Thymus (tissue), 11 donors: ENCODE data around the gene TNRC6B. TPM values are rescaled to one million over a fixed set of nuclear protein-coding genes. Genes with fewer than 3 reads are reported as not detected.

ENCODE experiments used
- DNase-seq, 9 donors: peaks; one replicate each; pipeline ENCODE4 v3.0.0-alpha.2; 2013; ENCODE audit warnings: low spot score in 9 of 9, low read depth in 6 of 9, missing footprints in 1 of 9
- H3K27ac ChIP-seq, 2 donors: one replicate each; pipeline ENCODE4 v1.5.1; 2013; ENCODE audit warnings: control low read depth in 1 of 2, low read depth in 1 of 2, low read length in 1 of 2, mild to moderate bottlenecking in 1 of 2, moderate library complexity in 1 of 2
- H3K27me3 ChIP-seq, 2 donors: one replicate each; pipeline ENCODE4 v1.5.1; 2013; ENCODE audit warnings: low read length in 1 of 2; ENCODE audit not compliant: control insufficient read depth in 2 of 2, insufficient read depth in 1 of 2
- H3K36me3 ChIP-seq, 2 donors: one replicate each; pipeline ENCODE4 v1.5.1; 2013; ENCODE audit warnings: low read length in 1 of 2, mild to moderate bottlenecking in 1 of 2, moderate library complexity in 1 of 2; ENCODE audit not compliant: control insufficient read depth in 2 of 2, insufficient read depth in 2 of 2
- H3K4me1 ChIP-seq, 2 donors: one replicate each; pipeline ENCODE4 v1.5.1; 2013; ENCODE audit warnings: low read length in 2 of 2; ENCODE audit not compliant: control insufficient read depth in 2 of 2, insufficient read depth in 2 of 2
- H3K4me3 ChIP-seq, 2 donors: one replicate each; pipeline ENCODE4 v1.5.1; 2013; ENCODE audit warnings: low read length in 2 of 2, control low read depth in 1 of 2, mild to moderate bottlenecking in 1 of 2
- H3K9me3 ChIP-seq, 2 donors: one replicate each; pipeline ENCODE4 v1.5.1; 2013; ENCODE audit warnings: low read length in 1 of 2, mild to moderate bottlenecking in 1 of 2; ENCODE audit not compliant: control insufficient read depth in 2 of 2, insufficient read depth in 1 of 2
- WGBS: extraction: QIAGEN DNeasy Blood & Tissue Kit; methylation state at CpG from one replicate; pipeline ENCODE4 v1.1.7; 2013; 5-methylcytosine and 5-hydroxymethylcytosine counted together
- polyA plus RNA-seq: library from polyadenylated mRNA; stranded (reverse); fragments of 200-250 nt; gene quantifications from one replicate; pipeline ENCODE4 v1.2.3, GENCODE V29; 2013
- total RNA-seq: library from RNA; stranded (reverse); fragments of 120-200 nt; gene quantifications from one replicate; pipeline ENCODE4 v1.2.4, GENCODE V29; 2013
- donor health status: healthy.

TNRC6B gene
- total and polyA plus RNA-seq, 2 donors, result 13.3 to 20.4 TPM

DNA sequence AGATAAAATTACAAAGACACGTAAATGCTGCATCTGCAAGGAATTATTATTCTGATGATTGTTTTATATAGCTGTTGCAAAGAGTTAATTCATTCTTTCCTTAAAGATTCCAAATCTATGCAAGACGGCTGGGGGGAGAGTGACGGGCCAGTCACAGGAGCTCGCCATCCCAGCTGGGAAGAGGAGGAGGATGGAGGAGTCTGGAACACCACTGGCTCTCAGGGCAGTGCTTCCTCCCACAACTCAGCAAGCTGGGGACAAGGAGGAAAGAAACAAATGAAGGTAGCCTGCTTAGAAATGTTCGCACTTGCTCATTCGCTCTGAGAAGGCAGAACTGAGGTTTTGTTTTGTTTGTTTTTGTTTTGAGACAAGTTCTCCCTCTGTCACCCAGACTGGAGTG lies 95.6 kb downstream of the TNRC6B start:
- peaks cover 23 to 81% of the 10 kb centered on the region in 2 donors for H3K36me3 ChIP-seq
- H3K27me3 ChIP-seq, result no peaks in the 10 kb centered on the region
- H3K4me3 ChIP-seq, result no peak overlapping the region
- H3K9me3 ChIP-seq, result no peaks in the 10 kb centered on the region
- no peak for DNase-seq
- no peak overlapping the region for H3K27ac ChIP-seq
- peaks cover 0 to 7% of the 10 kb centered on the region in 2 donors for H3K4me1 ChIP-seq
- WGBS, result 96% methylated on average over 6 of the region's 6 CpGs

- no peak for DNase-seq
- 92% methylated on average over 10 of the region's 10 CpGs for WGBS
- Histone ChIP-seq H3K4me1 (peaks cover 0 to 7% of the 10 kb centered on the region in 2 donors), H3K9me3 (no peaks in the 10 kb centered on the region), H3K36me3 (peaks cover 39 to 86% of the 10 kb centered on the region in 2 donors), H3K27ac (peak overlapping the region in 1 of 2 donors; percentile 73), H3K4me3 (no peak overlapping the region), H3K27me3 (no peaks in the 10 kb centered on the region)
These were observed 99.5 kb downstream of the TNRC6B start for GRCh38 chr22:40276996-40277823.

- no peak overlapping the region for H3K27ac ChIP-seq
- peaks cover 35 to 83% of the 10 kb centered on the region in 2 donors for H3K36me3 ChIP-seq
These were observed 101.3 kb downstream of the TNRC6B start for GRCh38 chr22:40279017-40279416.

DNA sequence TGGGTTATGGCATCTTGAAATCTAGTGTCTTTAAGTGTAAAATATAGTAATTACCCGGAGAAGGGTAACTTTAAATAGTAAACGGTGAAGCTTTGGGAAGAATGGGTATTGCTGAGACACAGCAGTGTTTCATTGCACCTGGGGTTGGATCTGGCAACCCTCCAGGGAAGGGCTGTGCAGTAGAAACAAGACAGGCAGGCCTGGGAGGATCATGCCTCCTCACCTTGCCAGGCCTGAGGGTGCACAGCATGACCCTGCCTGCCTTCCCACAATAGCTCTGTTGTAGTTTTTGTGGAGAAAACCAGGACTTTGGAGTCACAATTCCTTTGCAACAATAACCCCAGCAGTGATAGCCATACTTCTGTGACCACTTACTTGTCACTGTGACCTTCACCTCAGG lies 104.0 kb downstream of the TNRC6B start:
- H3K4me3 ChIP-seq, result no peak overlapping the region
- DNase-seq, result no peak
- H3K36me3 ChIP-seq, result peaks cover 50 to 84% of the 10 kb centered on the region in 2 donors
- no peak overlapping the region for H3K27ac ChIP-seq
- H3K4me1 ChIP-seq, result no peaks in the 10 kb centered on the region
- no peaks in the 10 kb centered on the region for H3K9me3 ChIP-seq
- H3K27me3 ChIP-seq, result no peaks in the 10 kb centered on the region
- WGBS, result 100% methylated on average over 2 of the region's 2 CpGs

More at GRCh38 chr22:40279017-40279416, 101.3 kb downstream of the TNRC6B start:
- 95% methylated on average over 4 of the region's 4 CpGs for WGBS
- H3K4me3 ChIP-seq, result no peak overlapping the region
- H3K9me3 ChIP-seq, result no peaks in the 10 kb centered on the region
- H3K4me1 ChIP-seq, result peaks cover 0 to 7% of the 10 kb centered on the region in 2 donors
- no peaks in the 10 kb centered on the region for H3K27me3 ChIP-seq
- DNase-seq, result no peak

DNA sequence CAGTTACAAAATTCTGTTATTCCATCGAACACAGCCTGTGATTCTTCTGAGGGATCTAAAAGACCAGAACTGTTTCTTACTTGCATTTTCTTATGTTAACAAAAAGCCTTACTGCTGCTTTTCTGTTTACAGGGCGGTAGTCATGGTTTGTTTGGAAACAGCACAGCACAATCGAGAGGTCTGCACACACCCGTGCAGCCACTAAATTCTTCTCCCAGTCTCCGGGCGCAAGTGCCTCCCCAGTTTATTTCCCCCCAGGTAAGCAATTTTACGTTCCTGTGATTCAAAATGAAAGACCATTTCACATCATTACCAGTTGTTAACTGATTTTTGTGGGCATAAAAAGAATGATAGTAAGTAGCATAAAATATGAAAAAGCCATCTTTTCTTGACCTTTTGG lies 107.8 kb downstream of the TNRC6B start:
- 91% methylated on average over 7 of the region's 7 CpGs for WGBS
- H3K4me3 ChIP-seq, result no peak overlapping the region
- peaks cover 67 to 85% of the 10 kb centered on the region in 2 donors for H3K36me3 ChIP-seq
- DNase-seq, result no peak
- no peaks in the 10 kb centered on the region for H3K27me3 ChIP-seq
- no peak overlapping the region for H3K27ac ChIP-seq
- H3K4me1 ChIP-seq, result peaks cover 0 to 15% of the 10 kb centered on the region in 2 donors
- no peaks in the 10 kb centered on the region for H3K9me3 ChIP-seq

GRCh38 chr22:40289991-40290459 lies 112.3 kb downstream of the TNRC6B start:
- peak in 5 of 9 donors; percentile 12 to 72 (median 21) for DNase-seq
- 77% methylated on average over 16 of the region's 16 CpGs for WGBS

DNA sequence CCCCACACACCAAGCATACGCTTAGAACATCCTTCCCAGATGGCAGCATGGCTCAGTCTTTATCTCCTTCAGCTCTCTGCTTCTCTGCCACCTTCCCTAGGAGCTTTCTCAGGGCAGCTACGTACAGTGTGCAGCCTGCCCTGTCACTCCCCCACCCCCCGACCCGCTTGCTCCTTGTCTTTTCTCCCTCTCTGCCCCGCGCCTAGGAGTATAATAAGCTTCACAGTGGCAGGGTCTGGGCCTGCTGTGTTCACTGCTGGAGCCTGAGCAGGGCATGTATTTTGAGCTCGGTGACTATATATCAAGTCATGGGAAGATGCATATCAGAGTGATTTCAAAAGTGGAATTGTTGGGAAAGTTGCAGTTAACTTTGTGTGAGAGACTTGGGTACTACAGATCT lies 112.8 kb downstream of the TNRC6B start:
- no peak overlapping the region for H3K4me3 ChIP-seq
- H3K27ac ChIP-seq, result peak overlapping the region; percentile 87 to 89
- DNase-seq, result no peak

More at GRCh38 chr22:40289991-40290459, 112.3 kb downstream of the TNRC6B start:
- Histone ChIP-seq H3K9me3 (no peaks in the 10 kb centered on the region), H3K36me3 (peaks cover 64 to 93% of the 10 kb centered on the region in 2 donors), H3K4me1 (peaks cover 0 to 17% of the 10 kb centered on the region in 2 donors), H3K27ac (peak overlapping the region; percentile 87 to 89), H3K27me3 (no peaks in the 10 kb centered on the region), H3K4me3 (no peak overlapping the region)

DNA sequence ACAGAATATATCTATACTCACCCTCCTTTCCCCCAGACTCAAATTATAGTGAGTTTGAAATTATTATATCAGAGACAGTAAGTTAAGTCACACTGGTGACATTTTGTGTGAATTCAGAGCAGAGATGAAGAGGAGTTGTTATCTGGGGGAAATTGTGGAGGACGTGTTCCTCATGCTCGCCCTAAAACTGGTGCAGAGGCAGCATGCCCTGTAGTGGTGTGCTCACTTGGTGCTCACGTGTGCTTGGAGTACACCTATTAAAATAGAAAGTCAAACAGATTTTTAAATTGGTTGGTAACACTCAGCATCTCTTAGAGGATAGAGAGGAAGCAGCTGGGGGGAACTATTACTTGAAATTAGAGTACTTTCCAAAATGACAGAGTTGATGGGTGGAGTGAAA lies 117.0 kb downstream of the TNRC6B start:
- no peak overlapping the region for H3K4me3 ChIP-seq
- H3K27ac ChIP-seq, result no peak overlapping the region
- 96% methylated on average over 3 of the region's 3 CpGs for WGBS
- no peaks in the 10 kb centered on the region for H3K27me3 ChIP-seq
- peaks cover 0 to 7% of the 10 kb centered on the region in 2 donors for H3K4me1 ChIP-seq
- peaks cover 38 to 80% of the 10 kb centered on the region in 2 donors for H3K36me3 ChIP-seq
- no peaks in the 10 kb centered on the region for H3K9me3 ChIP-seq
- no peak for DNase-seq

More for the DNA sequence above, 112.8 kb downstream of the TNRC6B start:
- H3K4me1 ChIP-seq, result peaks cover 0 to 17% of the 10 kb centered on the region in 2 donors
- H3K27me3 ChIP-seq, result no peaks in the 10 kb centered on the region
- no peaks in the 10 kb centered on the region for H3K9me3 ChIP-seq
- peaks cover 64 to 93% of the 10 kb centered on the region in 2 donors for H3K36me3 ChIP-seq
- 91% methylated on average over 7 of the region's 7 CpGs for WGBS

- H3K36me3 ChIP-seq, result peaks cover 36 to 72% of the 10 kb centered on the region in 2 donors
These were observed 122.6 kb downstream of the TNRC6B start for GRCh38 chr22:40300316-40300715.

More at GRCh38 chr22:40300316-40300715, 122.6 kb downstream of the TNRC6B start:
- Histone ChIP-seq H3K27me3 (no peaks in the 10 kb centered on the region), H3K27ac (no peak overlapping the region), H3K4me1 (no peaks in the 10 kb centered on the region), H3K9me3 (no peaks in the 10 kb centered on the region), H3K4me3 (no peak overlapping the region)
- no peak for DNase-seq
